ENCODE measurements around the gene TRIM37.
"Not testable (repeated sequence)": the region's sequence is repeated elsewhere in the genome, so short reads cannot be mapped to it uniquely, and the experiment has no call there.

The TRIM37 gene

DNA sequence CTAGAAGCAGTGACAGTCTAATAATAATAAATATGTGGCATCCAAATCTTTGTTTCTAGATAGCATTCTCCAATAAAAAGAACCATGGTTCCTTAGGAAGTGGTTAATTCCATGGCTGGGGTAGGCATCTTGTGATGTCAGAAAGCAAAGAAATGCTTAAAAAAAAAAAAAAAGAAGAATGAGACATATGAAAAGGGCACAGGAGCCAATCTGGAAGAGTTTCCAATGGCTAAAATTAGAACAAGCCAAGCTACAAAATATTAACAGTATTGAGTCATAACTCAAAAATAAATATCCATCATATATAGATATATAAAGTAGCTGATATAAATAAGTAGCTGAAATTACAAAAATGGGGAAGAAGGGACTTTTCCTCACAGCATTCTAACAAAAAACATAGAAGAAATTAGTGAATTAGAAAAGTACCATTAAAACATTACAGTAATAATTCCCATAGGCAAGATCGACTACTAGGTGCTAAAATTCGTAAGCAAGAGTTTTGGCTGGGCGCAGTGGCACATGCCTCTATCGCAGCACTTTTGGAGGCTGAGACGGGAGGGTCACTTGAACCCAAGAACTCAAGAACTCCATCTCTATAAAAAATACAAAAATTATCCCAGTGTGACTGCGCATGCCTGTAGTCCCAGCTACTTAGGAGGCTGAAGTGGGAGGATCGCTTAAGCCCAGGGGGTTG, 111.3 kb downstream of the TRIM37 start:
- no peak for DNase-seq (ENCODE audit: low spot score)

DNA sequence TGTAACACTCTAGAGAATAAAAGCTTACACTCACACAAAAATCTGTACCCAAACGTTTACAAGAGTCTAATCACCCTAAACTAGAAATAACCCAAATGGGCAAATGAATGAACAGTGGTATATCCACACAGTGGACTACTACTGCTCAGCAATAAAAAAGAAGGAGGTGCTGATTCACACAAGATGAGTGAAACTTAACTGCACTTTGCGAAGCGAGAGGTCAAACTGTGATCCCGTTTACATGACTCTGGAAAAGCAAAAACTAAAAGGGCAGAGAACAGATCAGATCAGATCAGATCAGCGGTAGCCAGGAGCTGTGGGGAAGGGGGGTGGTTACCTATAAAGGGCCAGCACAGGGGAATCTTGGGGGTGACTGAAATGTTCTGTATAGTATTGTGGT, 113.4 kb downstream of the TRIM37 start:
- DNase-seq (ENCODE audit: low spot score), result no peak

DNA sequence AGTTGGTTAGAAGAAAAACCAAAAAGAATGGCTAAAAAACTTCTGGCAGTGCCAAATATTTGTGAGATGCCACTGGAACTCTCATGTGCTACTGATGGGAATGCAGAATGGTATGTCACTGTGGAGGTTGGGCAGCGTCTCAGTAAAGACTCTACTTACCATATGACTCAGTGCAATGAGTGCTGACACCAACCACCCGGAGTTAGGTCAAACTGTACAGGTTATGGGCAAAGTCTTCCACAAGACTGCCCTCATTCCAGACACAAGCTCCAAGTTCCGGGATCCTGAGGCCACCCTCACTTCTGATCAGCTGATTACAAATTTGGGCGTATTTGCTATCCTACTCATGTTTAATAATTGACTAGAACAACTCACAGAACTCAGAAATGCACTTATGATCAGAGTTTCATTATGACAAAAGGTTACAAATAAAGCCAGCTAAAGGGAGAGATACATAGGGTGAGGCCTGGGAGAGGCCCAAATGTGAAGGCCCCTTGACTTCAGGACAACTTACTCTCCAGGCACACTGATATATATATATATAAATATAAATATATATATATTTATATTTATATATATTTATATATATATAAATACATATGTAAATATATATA, 114.9 kb downstream of the TRIM37 start:
- no peak for DNase-seq (ENCODE audit: low spot score)

DNA sequence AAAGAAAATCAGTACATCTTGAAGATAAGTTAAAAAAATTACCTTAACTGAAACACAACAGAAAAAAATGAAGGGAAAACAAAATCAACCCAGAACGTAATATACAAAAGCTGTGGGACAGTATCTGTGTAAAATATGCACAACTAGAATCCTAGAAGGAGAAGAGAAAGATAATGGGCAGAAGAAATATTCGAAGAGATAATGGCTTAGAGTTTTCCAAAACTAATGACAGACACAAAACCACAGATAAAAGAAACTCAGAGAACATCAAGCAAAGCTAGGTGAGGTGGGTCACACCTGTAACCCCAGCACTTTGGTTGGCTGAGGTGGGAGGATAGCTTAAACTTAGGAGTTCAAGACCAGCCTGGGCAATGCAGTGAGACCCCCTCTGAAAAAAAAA, 117.1 kb downstream of the TRIM37 start:
- DNase-seq (ENCODE audit: low spot score), result no peak

DNA sequence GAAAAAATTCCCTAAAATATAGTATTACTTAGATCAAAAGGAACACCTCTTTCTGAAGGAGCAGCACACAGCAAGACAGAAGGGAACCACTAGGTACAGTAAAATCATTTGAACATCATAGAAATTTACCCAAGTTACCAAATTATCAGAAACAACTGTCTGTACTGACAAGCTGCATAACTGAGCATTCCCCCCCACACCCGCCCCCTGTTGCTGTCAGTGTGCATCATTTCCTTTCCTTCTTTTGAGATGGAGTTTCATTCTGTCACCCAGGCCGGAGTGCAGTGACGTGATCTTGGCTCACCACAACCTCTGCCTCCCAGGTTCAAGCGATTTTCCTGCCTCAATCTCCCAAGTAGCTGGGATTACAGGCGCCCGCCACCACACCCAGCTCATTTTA, 120.7 kb downstream of the TRIM37 start:
- DNase-seq (ENCODE audit: low spot score), result no peak

DNA sequence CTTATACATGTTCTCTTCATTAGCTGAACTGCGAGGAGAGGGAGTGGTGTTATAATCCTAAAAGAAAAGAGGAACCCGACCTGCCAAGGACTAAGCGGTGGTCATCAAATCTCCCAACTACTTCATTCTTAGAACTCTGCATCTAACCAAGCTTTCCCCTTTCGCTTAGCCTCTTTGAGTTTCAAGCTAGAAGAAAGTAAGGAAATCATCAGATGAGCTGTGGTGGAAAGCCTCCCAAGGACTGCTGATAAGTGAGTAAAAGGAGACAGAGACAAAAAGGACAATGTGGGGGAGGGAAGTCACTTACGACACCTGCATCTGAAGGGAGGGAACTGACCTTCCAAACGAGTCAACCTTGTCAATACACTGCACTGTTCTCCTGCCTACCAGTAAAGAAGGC, 121.3 kb downstream of the TRIM37 start:
- no peak for DNase-seq (ENCODE audit: low spot score)

DNA sequence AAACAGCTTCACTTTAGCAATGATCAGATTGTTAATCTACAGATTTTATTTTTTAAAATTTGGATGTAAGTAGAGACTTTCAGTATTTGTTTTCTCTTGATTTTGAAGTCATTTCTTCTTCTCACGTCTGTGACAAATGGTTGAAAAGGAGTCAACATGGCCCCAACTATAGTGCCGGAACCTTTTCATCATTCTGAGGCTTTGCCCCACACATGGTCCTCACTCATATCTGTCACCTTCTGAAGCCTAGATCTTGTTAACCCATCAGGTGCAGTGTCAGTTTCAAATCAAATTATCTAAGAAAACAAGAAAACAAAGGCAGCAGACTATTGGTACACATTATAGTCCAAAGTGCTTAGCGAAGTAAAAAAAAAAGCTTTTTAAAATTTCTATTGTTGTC, 124.1 kb downstream of the TRIM37 start:
- no peak for DNase-seq (ENCODE audit: low spot score)

DNA sequence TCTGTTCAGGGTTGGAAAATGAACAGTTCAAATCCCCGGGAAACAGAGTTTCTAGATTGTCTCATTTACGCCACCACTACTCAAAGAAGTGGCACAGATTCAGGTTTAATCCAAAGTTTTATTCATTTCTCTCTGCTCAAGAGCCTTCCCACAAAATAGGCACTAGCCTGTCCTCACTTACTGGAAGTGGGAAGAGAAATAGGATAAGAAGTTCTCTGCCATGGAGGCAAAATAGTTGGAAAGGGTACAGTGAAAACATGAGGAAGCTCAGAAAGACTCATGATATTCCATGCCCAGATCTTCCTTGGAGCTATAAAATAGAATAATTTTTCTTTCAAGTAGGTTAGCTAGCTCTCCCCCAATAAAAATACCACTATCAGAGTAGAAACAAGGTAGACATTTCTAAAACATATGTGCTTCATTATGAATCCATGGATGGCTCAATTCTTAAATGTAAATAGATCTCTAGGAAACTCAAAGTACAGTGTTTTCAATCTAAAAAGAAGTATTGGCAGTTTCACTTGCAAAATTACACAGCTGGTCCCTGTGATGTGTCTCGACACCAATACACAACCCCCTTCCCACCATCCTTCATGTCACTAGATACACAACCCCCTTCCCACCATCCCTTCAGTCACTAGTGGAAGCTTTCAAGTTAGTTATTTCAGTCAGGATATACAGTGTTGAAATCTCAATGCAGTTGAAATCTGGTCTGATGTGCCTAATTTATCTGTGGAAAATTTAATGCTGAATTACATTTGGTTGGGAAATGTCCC, 125.8 kb downstream of the TRIM37 start:
- no peak for DNase-seq (ENCODE audit: low spot score)

DNA sequence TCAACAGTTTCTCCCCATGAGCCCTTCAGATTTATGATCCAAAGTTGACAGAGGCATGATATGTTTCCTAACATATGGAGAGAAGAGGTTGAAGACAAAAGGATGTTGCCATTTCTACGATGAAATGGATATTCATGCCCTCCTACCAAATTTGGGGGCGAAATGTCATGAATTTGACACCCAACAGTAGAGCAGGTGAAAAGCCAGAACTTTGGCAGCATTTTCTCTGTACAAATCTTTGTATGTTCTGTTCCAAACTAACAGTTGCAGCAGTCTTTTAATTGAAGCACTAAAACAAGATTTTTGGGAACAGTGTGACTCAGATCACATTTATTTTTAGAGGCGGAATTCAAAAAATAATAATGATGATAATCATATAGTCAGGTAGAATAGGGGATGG, 130.1 kb downstream of the TRIM37 start:
- no peak for DNase-seq (ENCODE audit: low spot score)

DNA sequence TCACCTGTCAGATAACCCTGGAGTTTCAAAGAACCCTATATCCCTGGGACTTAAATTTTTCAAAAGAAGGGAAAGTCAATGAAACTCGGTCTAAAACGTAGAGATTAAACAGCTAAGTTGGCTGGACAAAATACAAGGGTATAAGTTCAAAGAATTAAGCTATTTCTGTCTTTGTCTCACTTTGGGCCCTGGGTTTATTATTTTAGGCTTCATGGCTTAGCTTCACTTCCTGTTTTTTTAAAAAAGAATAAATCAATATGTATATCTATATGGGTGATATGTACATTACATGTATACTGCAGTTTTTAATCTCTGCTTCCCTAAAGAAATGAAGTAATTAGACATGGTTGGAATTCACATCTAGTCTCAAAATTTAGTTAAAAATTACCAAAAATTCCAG, 132.3 kb downstream of the TRIM37 start:
- no peak for DNase-seq (ENCODE audit: low spot score)

DNA sequence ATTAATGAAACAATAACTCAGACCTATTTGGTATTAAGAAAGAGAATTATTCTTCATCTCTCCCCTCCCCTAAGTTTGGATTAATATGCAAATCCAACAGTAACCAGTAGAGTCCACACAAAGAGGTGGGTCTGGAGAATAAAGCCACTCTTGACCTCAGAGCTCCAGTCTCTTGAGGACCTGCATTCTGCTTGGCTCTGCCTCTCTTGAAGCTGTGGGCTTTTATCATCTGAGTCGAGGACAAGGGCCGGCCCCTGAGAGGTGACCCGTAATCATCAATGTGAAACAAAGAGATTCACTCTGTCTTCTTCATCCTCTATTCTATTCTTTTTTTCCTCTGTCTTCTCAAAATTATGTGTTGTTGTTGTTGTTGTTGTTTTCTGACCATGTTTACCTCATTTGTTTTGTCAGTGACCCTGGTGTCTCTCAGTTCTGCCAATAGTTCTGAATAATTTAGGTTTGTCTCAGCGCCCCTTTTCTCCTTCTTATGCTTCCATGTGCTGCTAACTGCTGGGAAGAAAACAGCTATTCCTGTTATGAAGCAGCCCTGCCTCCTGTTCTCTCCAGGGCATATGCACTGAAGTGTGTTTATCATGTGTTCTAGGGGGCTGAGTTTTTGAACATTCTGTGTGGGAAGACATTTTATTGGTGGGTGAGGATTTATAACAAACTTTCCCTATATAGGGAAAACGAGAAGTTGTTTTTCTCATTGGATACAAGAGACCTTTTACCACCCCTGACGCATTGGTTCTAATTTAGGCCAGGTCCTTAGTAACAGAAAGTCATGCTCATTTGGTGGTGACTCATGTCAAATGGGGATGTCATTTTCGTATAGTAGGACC, 135.8 kb downstream of the TRIM37 start:
- no peak for DNase-seq (ENCODE audit: low spot score)

DNA sequence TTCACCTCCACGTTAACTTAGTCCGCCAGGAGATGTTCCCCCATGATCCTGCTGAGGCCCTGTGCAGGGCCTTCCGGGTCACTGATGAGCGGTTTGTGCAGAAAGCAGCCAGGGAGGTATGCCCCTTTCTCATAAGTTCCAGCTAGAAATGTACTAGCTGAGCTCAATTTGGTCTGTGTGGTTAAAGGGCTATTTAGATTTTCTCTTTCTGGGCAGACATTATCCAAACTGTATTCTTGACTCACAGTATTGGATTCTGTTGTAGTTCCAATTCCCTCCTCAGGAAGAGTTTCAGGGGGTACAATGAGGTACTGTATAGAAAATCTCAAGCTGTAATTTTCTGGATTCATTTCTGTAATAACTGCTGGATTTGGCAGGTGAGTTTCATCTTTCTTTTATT, 137.1 kb downstream of the TRIM37 start:
- no peak for DNase-seq (ENCODE audit: low spot score)

DNA sequence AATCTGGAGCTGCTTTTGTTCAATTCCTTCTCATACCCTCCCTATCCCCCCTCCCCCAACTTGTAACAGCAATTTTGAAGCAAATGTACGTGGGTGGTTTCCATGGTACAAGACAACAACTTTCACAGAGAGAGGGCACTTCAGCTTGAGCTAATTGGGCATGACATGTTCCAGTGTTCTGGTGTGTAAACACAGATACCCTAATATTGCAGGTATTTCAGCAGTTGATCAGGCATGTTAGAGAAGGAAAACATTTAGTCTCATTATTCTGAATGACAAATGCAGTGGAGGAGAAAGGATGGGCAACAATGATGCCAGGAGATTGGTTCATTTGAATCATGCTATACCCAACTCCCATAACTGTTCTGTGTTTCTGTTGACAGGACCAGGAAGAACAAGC, 137.5 kb downstream of the TRIM37 start:
- DNase-seq (ENCODE audit: low spot score), result no peak

DNA sequence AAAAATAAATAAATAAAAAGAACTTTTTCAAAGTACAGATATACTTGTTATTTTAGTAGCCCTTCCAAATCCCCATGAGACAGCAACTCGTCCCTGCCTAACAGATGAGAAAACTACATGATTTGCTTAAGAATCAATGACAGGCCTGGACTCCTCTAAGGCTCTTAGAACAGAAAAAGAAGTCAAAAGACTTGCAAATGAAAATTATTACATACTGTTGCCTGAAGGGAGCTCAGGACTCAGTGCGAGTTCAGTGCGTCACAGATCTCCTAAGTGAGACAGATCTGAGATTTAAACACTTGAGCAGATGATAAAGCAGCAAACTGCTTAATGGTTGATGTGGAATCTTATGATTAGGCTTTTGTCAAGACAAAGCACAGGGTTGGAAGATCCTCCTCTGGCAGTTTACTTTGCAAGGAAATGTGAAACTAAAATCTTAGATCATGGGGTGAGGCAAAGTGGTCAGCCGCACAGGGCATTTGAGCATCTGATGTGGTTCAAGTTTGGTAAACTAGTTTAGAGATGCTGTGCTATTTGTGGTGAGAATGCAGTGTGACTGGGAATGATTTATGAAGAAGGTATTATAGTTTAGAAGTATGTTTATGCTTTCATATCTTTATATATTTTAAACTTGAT, 138.1 kb downstream of the TRIM37 start:
- DNase-seq (ENCODE audit: low spot score), result no peak

DNA sequence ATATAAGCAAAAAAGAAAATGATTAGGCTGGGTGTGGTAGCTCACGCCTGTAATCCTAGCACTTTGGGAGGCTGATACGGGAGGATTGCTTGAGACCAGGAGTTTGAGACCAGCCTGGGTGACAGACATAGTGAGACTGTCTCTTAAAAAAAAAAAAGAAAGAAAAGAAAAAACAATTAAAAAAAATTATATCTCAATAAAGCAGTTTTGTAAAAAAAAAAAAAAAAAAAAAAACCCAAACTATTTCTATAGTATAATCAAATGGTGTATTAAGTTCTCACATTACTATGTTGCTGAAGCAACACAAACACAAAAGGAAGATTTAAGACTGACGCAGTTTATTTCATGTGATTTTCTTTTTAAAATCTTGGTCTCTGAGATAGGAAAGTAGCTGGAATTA, 140.5 kb downstream of the TRIM37 start:
- no peak for DNase-seq (ENCODE audit: low spot score)

DNA sequence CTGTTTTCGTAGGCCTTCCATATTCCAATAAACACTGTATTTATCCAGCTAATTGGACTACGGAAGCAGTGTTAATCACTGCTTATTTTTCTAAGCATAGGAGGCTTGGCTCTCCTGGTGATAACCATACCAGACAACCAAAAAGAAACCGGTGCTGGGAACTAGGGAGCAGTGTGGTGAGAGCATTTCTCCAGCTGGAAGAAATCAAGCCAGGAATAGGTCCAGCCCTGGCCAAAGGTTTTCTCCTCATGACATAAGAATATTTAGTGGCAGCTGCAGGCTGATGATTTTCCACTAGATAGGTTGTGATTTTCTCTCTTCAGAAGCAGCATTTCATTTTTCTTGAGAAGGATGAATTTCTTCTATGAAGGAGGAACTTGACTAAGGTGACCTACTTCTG, 141.5 kb downstream of the TRIM37 start:
- DNase-seq (ENCODE audit: low spot score), result no peak

DNA sequence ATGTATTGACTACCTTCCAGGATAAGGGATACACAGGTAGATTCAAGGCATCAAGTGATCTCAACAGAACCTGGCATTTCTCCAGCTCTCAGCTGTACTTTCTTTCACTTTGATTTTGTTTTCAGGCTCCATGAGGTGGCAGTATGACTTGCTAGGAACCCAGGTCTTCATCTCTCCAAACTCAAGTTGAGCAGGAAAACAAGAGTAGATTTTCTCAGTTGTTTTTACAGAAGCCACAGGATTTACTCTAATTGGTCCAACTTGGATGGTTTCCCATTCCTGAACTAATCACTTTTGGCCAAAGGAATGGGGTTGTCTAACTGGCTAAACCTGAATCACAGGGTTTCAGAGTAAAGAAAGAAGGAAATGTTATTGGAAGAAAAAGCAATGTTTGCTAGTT, 146.6 kb downstream of the TRIM37 start:
- peak; percentile 43 for DNase-seq (ENCODE audit: low spot score)

DNA sequence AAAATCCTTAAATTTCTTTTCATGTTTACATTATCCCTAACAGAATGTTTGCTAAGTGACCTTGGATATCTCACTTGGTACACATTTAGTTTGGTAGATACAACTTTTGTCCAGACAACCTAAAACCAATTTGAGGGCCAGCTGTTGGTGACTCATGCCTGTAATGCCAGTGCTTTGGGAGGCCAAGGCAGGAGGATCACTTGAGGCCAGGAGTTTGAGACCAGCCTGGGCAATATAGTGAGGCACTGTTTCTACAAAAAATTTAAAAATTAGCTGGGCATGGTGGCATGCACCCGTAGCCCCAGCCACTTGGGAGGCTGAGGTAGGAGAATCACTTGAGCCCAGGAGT, 149.0 kb downstream of the TRIM37 start:
- DNase-seq (ENCODE audit: low spot score), result not testable (repeated sequence)

DNA sequence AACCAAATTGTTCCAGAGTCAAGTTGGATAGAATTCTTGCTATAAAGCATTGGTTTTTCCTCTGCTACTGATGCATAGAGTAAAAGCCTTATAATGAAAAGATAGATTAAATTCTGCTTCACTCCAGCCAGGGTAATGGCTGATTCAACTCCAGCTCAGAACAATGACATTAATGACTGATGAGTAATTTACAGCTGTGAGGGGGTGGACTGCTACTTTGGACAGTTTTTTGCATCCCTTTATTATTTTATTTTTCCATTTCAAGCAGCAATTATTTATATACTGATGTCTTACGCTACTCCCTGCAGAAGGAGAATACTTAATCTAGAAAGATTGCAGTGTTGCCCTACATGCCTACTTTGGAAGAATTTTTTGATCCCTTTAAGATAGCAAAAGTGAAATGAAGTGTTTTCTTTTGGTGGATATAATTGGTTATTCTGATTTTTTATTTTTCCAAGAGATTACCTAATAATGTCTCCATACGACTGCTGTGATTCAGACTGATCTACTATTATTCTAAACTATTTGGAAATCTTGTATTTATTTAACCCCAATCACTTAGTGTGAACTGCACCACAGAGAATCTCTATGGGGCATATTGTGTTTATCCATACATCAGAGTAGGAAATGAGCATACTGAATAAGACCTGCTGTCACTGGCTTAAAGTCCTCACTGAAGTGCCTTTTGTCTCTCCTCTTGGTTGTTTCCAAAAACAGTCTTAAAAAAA, 149.5 kb downstream of the TRIM37 start:
- no peak for DNase-seq (ENCODE audit: low spot score)

DNA sequence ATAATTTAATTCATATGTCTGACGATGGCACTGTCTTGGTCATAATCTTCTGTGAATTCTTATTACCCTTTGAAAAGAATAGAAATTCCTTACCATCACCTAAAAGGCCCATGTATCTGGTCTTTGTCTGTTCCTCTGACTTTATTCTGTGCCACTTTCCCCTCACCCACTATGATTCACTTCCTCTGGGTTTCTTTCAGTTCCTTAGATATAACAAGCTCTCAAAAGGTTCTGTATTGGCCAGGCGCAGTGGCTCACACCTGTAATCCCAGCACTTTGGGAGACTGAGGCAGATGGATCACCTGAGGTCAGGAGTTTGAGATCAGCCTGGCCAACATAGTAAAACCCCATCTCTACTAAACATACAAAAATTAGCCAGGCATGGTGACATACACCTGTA, 152.3 kb downstream of the TRIM37 start:
- not testable (repeated sequence) for DNase-seq (ENCODE audit: low spot score)

DNA sequence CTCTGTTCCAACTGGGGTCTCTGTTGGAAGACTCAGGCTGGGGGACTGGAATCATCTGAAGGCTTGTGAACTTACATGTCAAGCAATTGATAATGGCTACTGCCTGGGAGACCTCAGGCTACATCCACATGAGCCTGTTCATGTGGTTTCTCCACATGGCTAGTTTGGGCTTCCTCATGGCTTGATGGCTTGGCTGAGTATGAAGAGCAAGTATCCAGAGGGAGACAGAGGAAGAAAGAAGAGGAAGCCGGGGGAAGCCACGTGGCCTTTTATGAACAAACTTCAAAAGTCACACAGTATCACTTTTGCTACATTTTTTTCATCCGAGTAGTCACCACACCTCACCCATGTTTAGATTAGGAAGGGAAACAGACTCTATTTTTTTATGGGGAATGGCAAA, 158.9 kb downstream of the TRIM37 start:
- no peak for DNase-seq (ENCODE audit: low spot score)

All from NAMALWA (cell line).